Activated CD4-positive, CD25-positive, alpha-beta regulatory T cell (primary cell): ENCODE results near the gene NDEL1.
"Not testable (repeated sequence)": the region's sequence is repeated elsewhere in the genome, so short reads cannot be mapped to it uniquely, and the experiment has no call there.

Experiments
- DNase-seq, 4 experiments: peaks; one replicate each; lab custom pipeline; 2025; lab: John Stamatoyannopoulos, UW

NDEL1 gene, protein sequence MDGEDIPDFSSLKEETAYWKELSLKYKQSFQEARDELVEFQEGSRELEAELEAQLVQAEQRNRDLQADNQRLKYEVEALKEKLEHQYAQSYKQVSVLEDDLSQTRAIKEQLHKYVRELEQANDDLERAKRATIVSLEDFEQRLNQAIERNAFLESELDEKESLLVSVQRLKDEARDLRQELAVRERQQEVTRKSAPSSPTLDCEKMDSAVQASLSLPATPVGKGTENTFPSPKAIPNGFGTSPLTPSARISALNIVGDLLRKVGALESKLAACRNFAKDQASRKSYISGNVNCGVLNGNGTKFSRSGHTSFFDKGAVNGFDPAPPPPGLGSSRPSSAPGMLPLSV

DNA sequence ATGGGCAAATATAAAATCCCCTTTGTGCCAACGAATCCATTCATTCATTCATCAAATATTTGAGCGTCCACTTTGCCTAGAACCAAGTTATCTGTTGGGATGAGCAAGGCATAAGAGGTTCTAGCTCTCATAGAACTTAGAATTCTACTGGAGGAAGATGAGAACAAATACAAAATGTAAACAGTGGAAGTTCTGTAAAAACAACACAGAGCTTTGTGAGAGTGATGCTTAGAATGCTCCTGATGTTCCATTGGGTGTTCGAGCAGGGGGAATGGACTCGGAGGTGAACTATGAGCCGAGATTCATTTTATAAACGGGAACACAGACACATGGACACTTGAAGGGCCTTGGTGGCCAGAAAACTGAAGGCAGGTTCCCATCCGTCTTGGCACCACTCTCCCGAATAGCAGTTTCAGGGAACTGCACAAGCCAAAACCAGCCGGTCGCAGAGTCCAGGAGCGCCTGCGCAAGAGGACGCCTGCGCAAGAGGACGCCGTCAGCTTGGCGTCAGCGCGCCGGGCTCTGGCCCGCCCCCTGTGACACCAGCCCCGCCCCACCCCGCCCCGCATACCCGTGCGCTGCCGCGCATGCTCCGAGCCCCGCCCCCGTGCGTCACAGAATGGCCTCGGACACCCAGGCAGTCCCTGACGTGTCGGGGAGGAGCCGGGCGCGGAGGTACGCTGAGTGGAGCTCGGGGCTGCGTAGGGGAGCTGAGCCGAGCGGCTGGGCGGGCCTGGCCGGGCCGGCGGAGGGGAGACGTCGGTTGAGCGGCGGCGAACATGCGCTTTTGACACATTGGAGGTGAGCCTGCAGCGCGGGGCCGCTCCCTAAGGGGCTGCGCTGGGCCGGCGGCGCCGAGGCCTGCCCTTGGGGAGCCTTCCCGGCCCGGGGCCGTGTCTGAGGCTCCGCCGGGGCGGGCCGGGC is at the start of gene NDEL1:
Gene NDEL1 (plus strand): TSS at position 640 of the 924 bp plus-strand sequence. CDS start 8,388 bp downstream, outside the sequence.
- DNase-seq, result peak; percentile 97 to 99 (median 98)

DNA sequence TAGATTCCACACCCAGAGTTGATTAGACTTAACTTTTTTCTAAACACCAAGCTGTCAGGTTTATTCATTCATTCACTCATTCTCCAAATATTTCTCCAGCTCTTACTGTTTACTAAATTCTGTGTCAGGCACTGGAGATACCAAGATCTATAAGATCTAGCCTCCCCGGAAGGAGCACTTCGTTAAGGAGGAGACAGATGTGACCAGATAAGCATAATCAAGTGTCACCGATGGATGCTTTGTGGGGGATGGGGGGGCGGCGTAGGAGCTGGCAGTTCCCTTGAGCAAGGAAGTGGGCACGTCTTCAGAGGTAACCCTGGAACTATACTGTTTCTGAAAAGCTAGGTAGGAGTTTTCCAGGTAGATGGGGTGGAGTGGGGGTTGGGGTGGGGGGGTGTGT is 48.8 kb upstream of the NDEL1 start:
- no peak for DNase-seq

DNA sequence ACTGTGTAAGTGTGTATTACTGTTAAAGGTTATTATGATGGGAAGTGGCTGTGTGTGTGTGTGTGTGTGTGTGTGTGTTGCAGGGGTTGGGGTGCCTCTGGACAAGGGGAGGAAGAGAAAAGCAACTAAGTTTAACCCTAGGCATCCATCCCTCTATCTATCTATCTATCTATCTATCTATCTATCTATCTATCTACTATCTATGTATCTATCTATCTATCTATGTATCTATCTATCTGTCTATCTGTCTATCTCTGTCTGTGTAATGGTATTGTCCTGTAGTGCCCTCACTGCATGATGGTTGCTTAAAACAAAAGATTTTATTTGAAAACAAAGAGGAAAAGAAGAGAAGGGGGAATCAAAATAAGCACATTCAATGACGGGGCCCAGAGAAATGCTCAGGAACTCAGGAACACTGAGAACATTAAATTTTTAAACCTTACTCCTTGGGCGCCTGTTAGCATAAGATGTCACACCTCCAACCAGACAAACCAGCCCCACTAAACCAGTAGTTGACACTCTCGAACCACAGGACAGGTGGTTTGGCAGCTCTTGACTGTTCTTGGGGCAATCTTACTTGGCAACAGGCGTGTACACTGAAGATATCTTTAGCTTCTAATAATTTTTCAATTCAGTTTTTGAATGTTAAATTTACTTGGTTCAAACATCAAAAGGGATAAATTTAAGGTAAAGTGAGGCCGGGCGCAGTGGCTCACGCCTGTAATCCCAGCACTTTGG is 47.6 kb upstream of the NDEL1 start:
- DNase-seq, result no peak

DNA sequence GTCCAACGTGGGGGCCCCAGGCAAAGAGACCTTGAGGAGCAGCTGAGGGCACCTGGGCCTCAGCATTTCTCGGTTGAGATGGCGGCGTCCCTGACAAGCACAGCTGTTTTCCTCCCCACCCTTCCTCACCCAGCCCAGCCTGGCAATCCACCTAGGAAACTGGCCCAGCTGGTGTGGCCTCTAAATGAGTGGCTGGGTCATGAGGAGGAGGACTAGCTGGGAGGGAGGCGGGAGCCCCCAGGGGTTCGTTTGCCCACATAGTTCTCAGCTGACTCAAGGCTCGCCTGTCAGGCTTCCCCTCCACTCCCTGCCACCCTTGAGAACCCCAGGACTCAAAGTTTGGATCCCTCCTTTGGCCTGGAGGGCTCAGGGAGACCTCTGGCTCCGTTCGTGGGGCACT is 44.0 kb upstream of the NDEL1 start:
- no peak for DNase-seq

DNA sequence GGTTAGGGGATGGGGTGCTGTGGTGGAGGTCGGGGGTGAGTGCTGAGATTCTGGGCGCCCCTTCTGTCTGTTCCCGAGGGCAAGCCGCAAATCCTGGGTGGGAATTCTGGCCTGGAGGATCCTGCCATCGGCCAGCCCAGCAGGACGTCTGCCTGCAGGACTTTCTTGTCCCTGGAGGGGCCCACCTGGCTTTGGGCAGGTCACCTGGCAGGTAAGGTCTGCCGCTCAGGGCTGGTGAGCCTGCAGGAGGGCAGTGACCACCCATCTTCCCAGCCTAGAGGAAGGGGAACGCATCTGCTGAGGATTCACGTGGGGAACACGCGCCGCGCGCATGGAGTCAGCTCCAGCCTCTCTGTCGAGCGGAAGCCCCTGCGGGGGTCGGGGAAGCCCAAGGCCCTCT is 43.4 kb upstream of the NDEL1 start:
- DNase-seq, result no peak

DNA sequence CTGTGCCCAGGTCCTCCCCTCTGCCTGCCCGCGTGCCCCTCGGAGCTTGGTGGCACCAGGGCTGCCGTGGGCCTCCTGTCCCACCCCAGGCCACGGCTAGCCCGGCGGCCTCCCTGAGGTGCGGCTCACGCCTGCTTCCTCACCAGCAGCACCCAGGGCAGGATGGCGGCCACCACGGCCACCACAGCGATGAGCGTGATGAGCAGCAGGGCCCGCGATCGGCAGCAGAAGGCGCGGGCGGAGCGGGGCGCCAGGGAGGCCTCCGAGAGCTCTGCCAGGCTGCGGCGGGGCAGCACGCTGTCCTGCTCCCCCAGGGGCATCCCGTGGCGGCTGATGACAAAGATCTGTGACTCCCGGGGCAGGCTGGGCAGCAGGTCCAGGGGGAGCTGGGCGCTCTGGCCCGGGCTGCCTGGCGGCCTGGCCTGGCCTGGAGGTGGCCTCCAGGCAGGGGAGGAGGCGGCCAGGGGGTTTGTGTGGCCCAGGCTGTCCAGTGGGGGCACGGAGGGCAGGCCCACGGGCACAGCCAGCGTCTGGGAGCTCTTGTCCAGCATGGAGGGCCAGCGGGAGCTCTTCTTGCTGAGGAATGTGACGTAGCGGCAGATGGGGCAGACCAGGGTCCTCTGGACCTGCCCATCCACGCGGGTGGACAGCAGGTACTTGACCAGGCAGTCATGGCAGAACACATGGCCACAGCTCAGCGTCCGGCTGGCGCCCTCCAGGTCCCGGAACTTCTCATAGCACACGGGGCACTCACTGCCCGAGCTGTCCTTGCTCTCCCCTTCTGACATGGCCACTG is 42.8 kb upstream of the NDEL1 start:
- DNase-seq, result no peak

DNA sequence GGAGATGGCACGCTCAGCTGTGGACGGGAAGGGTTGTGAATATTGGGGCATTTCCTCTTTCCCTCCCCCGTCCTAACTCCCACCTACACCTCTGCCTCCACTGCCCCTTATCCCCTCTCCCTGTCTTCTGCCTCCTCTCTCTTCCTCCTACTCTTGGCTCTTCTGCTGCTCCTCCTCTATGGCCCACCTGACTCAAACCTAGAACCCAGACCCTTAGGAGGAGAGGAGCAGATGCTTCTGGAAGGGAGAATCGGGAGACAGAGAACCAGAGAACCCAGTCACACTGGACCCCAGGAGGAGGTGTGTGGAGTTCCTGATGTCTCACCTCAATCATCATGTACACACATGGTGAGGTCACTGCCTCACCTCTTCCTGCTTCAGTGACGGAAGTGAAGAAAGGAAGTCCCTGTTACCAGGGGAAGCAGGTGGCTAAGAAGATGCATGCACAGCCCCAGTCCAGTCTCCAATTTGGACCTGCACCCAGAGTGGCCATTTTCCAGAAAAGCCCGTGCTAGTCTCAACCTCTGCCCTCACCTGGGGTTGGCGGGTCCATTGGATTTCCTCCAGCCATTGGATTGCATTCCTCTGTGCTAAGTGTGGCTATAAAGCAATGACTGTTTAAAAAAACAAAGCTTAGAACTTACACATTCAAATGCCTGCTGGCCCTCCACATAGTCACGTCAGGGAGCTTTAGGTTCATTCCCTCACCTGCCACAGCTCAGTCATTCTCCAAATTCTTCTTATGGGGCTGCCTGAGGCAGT is 42.0 kb upstream of the NDEL1 start:
- peak in 1 of 4 experiments; percentile 32 for DNase-seq

DNA sequence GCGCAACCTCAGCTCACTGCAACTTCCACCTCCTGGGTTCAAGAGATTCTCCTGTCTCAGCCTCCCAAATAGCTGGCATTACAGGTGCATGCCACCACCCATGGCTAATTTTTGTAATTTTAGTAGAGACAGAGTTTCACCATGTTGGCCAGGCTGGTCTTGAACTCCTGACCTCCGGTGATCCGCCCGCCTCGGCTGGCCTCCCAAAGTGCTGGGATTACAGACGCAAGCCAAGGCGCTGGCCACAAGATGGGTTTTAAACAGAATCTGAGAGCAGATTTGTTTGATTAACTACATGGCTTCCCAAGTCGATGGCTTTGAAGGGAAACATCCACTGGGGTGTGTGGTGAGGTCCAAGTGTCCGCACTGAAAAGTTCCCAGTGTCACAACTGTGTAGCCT is 41.2 kb upstream of the NDEL1 start:
- not testable (repeated sequence) for DNase-seq

DNA sequence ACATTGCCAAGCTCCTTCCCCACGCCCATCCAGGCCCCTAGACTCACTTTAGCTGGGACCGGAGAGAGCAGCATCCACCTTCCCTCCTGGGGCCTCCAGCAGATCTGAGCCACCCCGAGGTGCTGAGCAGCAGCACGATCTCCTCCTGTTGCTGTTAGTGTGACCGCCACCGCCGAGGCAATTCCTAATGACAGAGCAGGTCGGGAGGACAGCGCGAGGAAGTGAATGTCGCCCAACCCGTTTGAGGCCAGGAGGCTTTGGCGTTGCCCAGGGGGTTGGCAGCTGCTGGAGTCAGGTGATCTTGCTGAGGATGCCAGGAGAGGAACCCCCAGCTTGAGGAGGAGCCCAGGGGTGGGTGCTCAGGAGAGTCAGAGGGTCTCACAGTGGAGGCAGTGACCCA is 38.0 kb upstream of the NDEL1 start, which contains the start of gene RNF222:
Gene RNF222 (minus strand): TSS at position 192 of the 400 bp plus-strand sequence. CDS start 4,366 bp downstream, outside the sequence.
- DNase-seq, result no peak

DNA sequence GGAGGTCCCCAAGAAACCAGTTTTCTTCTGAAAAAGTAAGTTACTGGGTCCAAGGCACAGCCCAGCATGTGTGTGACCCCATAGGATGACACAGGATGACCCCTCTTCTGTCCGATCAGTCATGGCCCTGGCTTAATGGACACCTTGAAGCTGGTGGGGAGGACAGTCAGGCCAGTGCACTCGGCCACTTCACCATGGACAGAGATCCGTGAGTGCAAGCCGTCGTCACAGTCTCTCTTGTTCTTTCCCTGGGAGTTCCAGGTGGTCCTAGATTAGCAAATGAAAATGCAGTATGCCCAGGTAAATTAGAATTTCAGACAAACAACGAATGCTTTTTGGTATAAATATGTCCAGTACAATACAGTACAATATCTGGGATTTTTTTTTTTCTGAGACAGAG is 36.7 kb upstream of the NDEL1 start:
- no peak for DNase-seq

DNA sequence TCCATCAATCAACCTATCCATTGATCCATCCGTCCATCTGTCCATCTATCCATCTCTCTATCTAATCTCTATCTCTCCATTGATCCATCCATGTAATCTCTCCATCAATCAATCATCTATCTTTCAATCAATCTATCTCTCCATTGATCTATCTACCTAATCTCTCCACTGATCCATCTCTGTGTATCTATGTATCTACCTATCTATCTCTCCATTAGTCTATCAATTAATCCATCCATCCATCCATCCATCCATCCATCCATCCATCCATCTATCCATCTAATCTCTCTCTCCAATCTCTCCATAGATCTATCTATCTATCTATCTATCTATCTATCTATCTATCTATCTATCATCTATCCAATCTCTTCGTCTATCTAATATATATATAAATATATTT is 34.6 kb upstream of the NDEL1 start:
- no peak for DNase-seq

DNA sequence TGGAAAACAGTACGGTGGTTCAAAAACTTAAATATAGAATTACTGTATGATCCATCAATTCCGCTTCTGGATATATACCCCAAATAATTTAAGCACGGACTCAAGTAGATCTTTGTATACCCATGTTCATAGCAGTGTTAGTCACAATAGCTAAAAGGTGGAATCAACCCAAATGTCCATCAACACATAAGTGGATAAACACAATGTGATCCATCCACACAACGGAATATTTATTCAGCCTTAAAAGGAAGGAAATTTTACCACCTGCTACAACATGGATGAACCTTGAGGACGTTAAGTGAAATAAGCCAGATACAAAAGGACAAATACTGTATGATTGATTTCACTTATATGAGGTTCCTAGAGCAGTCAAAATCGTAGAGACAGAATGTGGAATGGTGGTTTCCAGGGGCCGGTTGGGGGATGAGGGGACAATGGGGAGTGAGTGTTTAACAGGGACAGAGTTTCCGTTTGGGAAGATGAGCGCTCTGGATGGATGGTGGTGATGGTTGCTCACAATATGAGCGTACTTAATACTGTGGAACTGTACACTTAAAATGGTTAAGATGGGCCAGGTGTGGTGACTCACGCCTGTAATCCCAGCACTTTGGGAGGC is 32.7 kb upstream of the NDEL1 start:
- no peak for DNase-seq

DNA sequence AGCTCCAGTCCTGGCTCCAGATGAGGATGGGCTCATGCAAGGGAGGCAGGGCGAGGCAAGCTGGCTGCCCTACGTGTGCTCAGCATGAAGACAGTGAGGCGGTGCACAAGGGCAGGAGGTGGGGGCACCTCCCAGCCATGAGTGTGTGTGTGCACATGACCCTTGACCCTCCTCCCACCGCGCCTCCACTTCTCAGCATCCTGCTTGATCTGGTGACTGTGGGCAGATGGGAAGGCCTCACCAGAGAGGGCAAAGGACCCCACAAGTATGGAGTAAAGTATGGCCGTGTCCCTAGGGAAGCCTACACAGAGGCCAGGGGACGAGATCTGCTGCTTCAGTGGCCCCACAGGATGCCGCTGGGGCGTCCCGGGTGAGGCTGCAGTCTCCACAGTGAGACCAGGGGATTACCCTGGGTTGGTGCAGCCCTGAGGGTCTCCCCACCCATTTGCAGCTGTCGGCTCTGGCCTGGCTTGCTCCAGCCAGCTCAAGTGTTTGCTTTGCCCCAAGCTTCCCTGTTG is 30.1 kb upstream of the NDEL1 start:
- DNase-seq, result no peak

DNA sequence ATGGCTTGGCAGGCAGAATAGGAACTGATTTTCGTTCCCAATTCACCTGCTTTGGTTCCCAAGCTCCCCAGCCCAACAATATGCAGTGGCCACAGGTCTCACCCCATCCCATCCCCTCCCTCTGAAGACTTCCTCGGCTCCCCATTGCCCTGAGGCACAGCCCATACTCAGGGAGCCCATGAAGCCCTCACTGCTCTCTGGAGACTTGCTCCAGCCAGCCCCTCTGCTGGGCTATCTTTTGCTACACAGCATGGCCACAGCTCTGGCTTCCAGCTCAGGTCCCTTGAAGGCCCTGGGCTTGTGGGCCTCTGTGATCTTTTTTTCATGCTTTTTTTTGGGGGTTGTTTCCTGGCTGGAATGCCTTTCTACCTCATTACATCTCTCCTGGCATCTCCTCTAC is 29.5 kb upstream of the NDEL1 start:
- DNase-seq, result no peak

DNA sequence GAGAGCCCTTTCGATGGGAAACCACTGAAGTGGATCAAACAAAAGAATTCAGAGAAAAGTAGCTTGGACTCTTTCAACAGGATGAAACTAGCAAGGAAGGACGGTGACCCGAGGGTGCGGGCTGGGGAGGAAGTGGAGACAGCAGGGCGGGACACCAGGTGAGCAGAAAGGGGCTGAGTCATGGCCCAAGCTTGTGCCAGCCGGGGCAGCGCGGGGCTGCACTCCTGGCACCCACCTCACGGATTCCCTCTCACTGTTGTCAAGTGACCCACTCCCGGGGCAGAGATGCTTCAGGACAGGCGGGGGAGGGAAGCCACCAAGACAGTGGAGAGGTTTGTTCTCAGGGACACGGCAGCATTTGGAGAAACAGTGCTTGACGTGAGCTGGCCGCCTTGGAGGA is 27.3 kb upstream of the NDEL1 start:
- DNase-seq, result no peak

DNA sequence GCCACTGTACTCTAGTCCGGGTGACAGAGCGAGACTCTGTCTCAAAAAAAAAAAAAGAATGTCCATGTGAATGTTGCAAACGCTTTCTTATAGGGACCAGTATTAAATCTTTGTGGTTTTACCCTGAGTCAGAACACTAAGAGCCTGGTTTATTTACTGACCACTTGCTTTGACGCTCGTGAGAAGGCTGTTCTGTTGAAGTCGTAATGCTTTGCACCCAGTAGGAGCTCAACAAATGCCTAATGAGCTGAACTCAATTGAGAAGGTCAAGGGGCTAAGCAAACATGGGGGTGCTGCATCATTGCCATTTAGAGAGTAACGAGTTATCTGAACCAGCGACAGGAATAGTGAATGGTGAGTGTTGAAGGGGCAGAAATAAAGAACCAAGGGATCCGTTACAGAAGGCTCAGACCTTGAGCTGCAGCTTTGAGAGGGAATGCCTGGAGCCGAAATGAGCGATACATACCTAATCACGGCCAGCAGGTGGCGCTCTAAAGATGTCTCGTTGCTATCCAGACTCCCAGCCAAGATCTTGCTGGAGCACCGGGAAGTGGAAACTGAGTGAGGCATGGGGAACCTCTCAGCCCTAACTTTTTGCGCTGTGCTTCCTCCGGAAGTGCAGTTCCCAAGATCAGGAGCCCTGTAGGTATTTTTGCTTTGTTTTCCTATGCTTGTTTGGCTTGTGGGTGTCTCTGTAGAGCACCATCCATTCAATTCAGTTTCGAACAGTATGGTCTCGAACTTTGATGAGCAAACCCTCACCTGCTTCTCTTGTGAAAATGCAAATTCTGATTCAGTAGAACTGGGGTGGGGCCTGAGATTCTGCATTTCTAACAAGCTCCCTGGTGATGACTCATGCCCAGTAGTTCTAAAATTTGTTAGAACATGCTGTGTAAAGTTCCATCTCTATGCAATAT is 25.5 kb upstream of the NDEL1 start:
- DNase-seq, result peak; percentile 48 to 77 (median 64)

DNA sequence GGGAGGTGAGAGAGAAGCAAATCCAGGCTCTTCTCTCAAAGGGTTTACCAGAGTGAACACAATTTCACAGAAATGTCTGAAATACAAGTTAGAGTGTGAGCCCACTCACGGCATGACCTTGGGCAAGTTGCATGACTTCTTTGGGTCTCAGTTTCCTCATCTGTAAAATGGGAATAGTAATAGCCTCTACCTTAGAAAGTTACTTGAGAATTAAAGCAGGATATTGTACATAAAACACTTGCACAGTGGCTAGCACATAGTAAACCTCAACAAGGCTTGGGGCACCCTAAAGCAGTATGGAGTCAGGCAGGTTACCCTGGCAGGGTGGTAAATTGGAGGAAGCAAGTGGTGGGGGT is 24.8 kb upstream of the NDEL1 start:
- no peak for DNase-seq

DNA sequence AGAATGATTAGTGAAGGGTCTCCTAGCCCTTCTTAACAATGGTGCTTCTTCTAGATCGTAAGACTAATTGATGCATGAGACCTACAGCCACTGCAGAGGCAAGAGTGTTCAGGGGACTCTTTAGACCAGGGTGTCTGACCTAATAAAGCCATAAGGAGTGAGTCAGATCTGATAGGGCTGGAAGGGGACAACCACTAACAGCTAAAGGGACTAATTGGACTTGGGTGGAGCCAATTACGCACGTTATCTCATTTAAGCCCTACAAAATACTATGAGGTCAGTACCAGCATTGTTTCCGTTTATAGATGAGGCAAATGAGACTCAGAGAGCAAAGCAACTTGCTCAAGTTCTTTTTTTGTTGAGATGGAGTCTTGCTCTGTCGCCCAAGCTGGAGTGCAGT is 23.6 kb upstream of the NDEL1 start:
- no peak for DNase-seq

DNA sequence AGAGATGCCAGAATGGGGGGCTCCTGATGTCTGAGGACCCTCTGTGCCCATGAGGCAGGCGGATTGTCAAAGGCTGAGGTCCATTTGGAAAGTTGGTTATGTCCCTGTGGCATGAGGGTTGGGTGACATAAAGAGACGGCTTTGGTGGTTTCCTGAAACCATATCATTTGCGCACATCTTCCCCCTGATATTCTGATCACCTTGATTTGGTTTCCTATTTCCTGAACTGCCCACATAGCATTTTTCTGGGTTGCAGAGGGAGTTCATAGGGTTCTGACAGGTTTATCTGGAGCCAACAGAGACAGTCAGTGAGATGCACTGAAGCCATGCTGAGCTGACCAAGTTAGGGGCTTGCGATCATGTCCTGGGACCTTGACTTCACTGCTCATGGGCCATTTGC is 22.4 kb upstream of the NDEL1 start:
- no peak for DNase-seq
